ENCODE data around the gene LTBP3. TPM values are rescaled to one million over a fixed set of nuclear protein-coding genes. Genes with fewer than 3 reads are reported as not detected.
A peak's percentile ranks its signal among the peaks of the same experiment; 100 is the strongest.

The LTBP3 gene
- total and polyA plus RNA-seq, 9 of the 15 experiments (the other 6 are each of a cell fraction or from before 2014, with no cell fraction given) = 0.06 to 20.5 (median 4.8) TPM

DNA sequence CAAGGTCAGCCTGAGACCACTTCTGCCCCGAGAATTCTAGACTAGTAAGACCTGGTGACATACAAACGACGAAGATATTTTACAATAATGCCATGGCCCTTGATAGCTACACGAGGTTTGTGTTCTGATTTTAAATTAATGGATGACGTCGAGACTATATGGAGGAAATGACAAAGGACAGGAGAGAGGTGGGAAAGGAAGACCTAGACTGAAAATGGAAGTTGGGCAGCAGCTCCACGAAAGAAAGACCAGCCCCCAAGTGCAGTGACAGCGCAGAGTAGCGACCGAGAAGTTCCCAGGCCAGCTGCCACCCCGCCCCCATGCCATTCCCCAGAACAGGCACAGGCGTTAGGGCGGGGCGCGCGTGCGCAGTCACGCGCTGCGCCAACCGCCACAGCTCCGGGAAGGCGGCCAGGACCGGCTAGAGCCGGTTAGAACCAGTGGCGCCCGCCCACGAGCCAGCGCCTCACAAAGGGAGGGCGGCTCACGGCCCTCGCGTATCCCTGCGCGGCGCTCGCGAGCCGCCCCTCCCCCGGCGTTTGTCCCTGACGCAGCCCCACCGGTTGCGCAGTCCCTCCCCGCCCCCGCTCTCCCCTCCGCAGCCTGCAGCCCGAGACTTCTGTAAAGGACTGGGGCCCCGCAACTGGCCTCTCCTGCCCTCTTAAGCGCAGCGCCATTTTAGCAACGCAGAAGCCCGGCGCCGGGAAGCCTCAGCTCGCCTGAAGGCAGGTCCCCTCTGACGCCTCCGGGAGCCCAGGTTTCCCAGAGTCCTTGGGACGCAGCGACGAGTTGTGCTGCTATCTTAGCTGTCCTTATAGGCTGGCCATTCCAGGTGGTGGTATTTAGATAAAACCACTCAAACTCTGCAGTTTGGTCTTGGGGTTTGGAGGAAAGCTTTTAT is 60.8 kb downstream of the LTBP3 start (continued):
- TF ChIP-seq BCLAF1 (IDR thresholded peaks at IDR 0.05; ENCODE audit: borderline replicate concordance in 1 of 2, control insufficient read depth in 1 of 2, low read depth in 2 of 2, low read length in 1 of 2) (peak in 1 of 2 experiments; percentile 78; a peak in 1 of 4 replicates), ETV5 (CRISPR knock-in tag; IDR thresholded peaks at IDR 0.05; ENCODE audit: low read depth) (peak; percentile 92), THAP12 (CRISPR knock-in tag; IDR thresholded peaks at IDR 0.05) (peak; percentile 94), ATF4 (CRISPR knock-in tag; IDR thresholded peaks at IDR 0.05) (no peak), ZNF609 (CRISPR knock-in tag; IDR thresholded peaks at IDR 0.05; ENCODE audit: borderline replicate concordance) (peak; percentile 66; the same call in 1 of the 2 replicates), MBD2 (IDR thresholded peaks at IDR 0.05; ENCODE audit: borderline replicate concordance, low read depth) (peak; percentile 66), NR4A1 (CRISPR knock-in tag; IDR thresholded peaks at IDR 0.05) (no peak), NR4A1 (tag; IDR thresholded peaks at IDR 0.05) (no peak)
- TF ChIP-seq, protein P1, sequence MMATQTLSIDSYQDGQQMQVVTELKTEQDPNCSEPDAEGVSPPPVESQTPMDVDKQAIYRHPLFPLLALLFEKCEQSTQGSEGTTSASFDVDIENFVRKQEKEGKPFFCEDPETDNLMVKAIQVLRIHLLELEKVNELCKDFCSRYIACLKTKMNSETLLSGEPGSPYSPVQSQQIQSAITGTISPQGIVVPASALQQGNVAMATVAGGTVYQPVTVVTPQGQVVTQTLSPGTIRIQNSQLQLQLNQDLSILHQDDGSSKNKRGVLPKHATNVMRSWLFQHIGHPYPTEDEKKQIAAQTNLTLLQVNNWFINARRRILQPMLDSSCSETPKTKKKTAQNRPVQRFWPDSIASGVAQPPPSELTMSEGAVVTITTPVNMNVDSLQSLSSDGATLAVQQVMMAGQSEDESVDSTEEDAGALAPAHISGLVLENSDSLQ (IDR thresholded peaks at IDR 0.05) = peak; percentile 84
- TF ChIP-seq, protein P2, sequence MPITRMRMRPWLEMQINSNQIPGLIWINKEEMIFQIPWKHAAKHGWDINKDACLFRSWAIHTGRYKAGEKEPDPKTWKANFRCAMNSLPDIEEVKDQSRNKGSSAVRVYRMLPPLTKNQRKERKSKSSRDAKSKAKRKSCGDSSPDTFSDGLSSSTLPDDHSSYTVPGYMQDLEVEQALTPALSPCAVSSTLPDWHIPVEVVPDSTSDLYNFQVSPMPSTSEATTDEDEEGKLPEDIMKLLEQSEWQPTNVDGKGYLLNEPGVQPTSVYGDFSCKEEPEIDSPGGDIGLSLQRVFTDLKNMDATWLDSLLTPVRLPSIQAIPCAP (CRISPR knock-in tag; IDR thresholded peaks at IDR 0.05; ENCODE audit: borderline replicate concordance) = no peak
